ENCODE measurements around the gene BOLA2B.
"Not testable (repeated sequence)": the region's sequence is repeated elsewhere in the genome, so short reads cannot be mapped to it uniquely, and the experiment has no call there.

Gene BOLA2B

GRCh38 chr16:30193615-30194014, at the start of gene BOLA2B, which contains the start of gene SLX1A:
TSS of gene BOLA2B (minus strand) at chr16:30193666. CDS start at chr16:30193595, 71 bp downstream.
TSS of gene SLX1A (plus strand) at chr16:30193875. CDS start at chr16:30194085, 210 bp downstream.
- H3K9me3 ChIP-seq (ENCODE audit: control insufficient read depth in 2 of 2, low read length in 2 of 2); H3K27ac ChIP-seq (ENCODE audit: low read length); H3K4me1 ChIP-seq (ENCODE audit: control insufficient read depth, insufficient read depth, low read length); H3K27me3 ChIP-seq (ENCODE audit: control insufficient read depth in 1 of 2, insufficient read depth in 2 of 2, low read length in 2 of 2); H3K36me3 ChIP-seq (ENCODE audit: control insufficient read depth in 2 of 2, insufficient read depth in 2 of 2, low read length in 2 of 2); H3K9ac ChIP-seq (ENCODE audit: low read length in 2 of 2): not testable (repeated sequence)
- peak within 1 kb of the TSS in 1 of 2 donors; percentile 49 for H3K4me3 ChIP-seq (ENCODE audit: low read length in 2 of 2)

DNA sequence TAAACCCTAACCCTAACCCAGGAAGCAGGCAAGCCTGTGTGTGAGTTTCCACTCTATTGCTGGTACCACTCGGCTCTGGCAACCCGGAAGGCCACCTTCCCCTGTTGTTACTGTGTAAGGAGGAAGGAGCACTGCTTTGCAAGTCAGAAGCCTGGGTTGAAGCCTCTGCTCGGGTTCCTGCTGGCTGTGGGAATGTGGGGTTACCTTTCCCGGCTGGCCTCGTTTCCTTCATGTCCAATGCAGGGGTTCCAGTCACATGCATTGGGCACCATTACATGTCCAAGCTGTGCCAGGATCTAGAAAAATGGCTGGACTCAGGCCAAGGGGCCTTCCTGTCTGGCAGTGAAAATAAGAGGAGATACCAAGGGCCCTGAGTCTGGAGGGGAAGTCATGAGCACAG, 23.6 kb upstream of the BOLA2B start:
- not testable (repeated sequence) for H3K9ac ChIP-seq (ENCODE audit: low read length in 2 of 2); H3K27me3 ChIP-seq (ENCODE audit: control insufficient read depth in 1 of 2, insufficient read depth in 2 of 2, low read length in 2 of 2)

DNA sequence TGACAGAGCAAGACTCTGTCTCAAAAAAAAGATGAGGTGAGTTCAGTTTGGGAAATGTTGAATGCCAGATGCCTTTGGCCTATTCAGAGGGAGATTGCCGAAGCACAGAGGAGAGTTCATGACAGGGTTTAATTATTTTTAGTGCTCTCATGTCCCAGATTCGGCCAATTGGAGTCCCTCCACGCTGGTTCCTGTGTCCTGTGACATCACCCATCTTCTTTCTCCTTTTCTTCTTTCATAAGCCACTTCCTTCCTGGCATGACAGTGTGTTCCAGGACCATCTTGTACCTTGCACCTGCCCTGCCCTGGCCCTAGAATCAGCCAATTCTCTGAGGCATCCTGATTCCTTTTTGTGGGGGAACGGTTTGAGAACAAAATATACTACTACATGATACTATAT, 17.9 kb upstream of the BOLA2B start:
- H3K4me1 ChIP-seq (ENCODE audit: control insufficient read depth, insufficient read depth, low read length); H3K9me3 ChIP-seq (ENCODE audit: control insufficient read depth in 2 of 2, low read length in 2 of 2); H3K27me3 ChIP-seq (ENCODE audit: control insufficient read depth in 1 of 2, insufficient read depth in 2 of 2, low read length in 2 of 2); H3K27ac ChIP-seq (ENCODE audit: low read length); H3K4me3 ChIP-seq (ENCODE audit: low read length in 2 of 2); H3K9ac ChIP-seq (ENCODE audit: low read length in 2 of 2); H3K36me3 ChIP-seq (ENCODE audit: control insufficient read depth in 2 of 2, insufficient read depth in 2 of 2, low read length in 2 of 2): not testable (repeated sequence)

More for the DNA sequence above, 23.6 kb upstream of the BOLA2B start:
- H3K36me3 ChIP-seq (ENCODE audit: control insufficient read depth in 2 of 2, insufficient read depth in 2 of 2, low read length in 2 of 2); H3K9me3 ChIP-seq (ENCODE audit: control insufficient read depth in 2 of 2, low read length in 2 of 2); H3K4me3 ChIP-seq (ENCODE audit: low read length in 2 of 2); H3K4me1 ChIP-seq (ENCODE audit: control insufficient read depth, insufficient read depth, low read length); H3K27ac ChIP-seq (ENCODE audit: low read length): not testable (repeated sequence)

GRCh38 chr16:30209032-30209431, 15.6 kb upstream of the BOLA2B start:
- H3K9ac ChIP-seq (ENCODE audit: low read length in 2 of 2); H3K36me3 ChIP-seq (ENCODE audit: control insufficient read depth in 2 of 2, insufficient read depth in 2 of 2, low read length in 2 of 2); H3K27me3 ChIP-seq (ENCODE audit: control insufficient read depth in 1 of 2, insufficient read depth in 2 of 2, low read length in 2 of 2); H3K27ac ChIP-seq (ENCODE audit: low read length); H3K9me3 ChIP-seq (ENCODE audit: control insufficient read depth in 2 of 2, low read length in 2 of 2); H3K4me3 ChIP-seq (ENCODE audit: low read length in 2 of 2); H3K4me1 ChIP-seq (ENCODE audit: control insufficient read depth, insufficient read depth, low read length): not testable (repeated sequence)

- H3K9ac ChIP-seq (ENCODE audit: low read length in 2 of 2); H3K36me3 ChIP-seq (ENCODE audit: control insufficient read depth in 2 of 2, insufficient read depth in 2 of 2, low read length in 2 of 2); H3K4me3 ChIP-seq (ENCODE audit: low read length in 2 of 2); H3K27me3 ChIP-seq (ENCODE audit: control insufficient read depth in 1 of 2, insufficient read depth in 2 of 2, low read length in 2 of 2); H3K4me1 ChIP-seq (ENCODE audit: control insufficient read depth, insufficient read depth, low read length); H3K27ac ChIP-seq (ENCODE audit: low read length); H3K9me3 ChIP-seq (ENCODE audit: control insufficient read depth in 2 of 2, low read length in 2 of 2): not testable (repeated sequence)
Measured at GRCh38 chr16:30207063-30207704, 13.7 kb upstream of the BOLA2B start.

GRCh38 chr16:30206252-30206651, 12.8 kb upstream of the BOLA2B start:
- not testable (repeated sequence) for H3K9ac ChIP-seq (ENCODE audit: low read length in 2 of 2); H3K27me3 ChIP-seq (ENCODE audit: control insufficient read depth in 1 of 2, insufficient read depth in 2 of 2, low read length in 2 of 2); H3K4me1 ChIP-seq (ENCODE audit: control insufficient read depth, insufficient read depth, low read length); H3K36me3 ChIP-seq (ENCODE audit: control insufficient read depth in 2 of 2, insufficient read depth in 2 of 2, low read length in 2 of 2); H3K27ac ChIP-seq (ENCODE audit: low read length); H3K9me3 ChIP-seq (ENCODE audit: control insufficient read depth in 2 of 2, low read length in 2 of 2)
- H3K4me3 ChIP-seq (ENCODE audit: low read length in 2 of 2), result peak overlapping the region in 1 of 2 donors; percentile 64

GRCh38 chr16:30205541-30206236, 12.2 kb upstream of the BOLA2B start:
- not testable (repeated sequence) for H3K4me1 ChIP-seq (ENCODE audit: control insufficient read depth, insufficient read depth, low read length)

DNA sequence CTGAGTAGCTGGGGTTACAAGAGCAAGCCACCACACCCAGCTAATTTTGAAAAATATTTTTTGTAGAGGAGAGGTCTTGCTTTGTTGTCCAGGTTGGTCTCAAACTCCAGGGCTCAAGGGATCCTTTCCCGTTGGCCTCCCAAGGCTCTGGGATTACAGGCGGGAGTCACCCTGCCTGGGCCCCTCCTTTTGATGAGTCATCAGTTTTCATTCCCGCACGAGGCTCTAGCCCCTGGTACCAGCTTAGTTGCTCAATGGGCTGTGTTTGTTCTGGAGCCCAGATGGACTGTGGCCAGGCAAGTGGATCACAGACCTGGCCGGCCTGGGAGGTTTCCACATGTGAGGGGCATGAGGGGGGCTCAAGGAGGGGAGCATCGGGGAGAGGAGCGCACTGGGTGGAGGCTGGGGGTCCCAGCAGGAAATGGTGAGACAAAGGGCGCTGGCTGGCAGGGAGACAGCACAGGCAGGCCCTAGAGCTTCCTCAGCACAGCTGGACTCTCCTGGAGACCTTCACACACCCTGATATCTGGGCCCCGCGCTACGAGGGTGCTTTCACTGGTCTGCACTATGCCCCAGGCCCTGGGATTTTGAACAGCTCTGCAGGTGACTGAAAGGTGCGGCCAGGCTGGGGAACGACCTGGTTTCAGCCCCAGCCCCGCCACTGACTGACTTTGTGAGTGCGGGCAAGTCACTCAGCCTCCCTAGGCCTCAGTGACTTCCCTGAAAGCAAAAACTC, 6.3 kb upstream of the BOLA2B start:
- not testable (repeated sequence) for H3K4me3 ChIP-seq (ENCODE audit: low read length in 2 of 2); H3K9me3 ChIP-seq (ENCODE audit: control insufficient read depth in 2 of 2, low read length in 2 of 2); H3K4me1 ChIP-seq (ENCODE audit: control insufficient read depth, insufficient read depth, low read length); H3K27me3 ChIP-seq (ENCODE audit: control insufficient read depth in 1 of 2, insufficient read depth in 2 of 2, low read length in 2 of 2); H3K9ac ChIP-seq (ENCODE audit: low read length in 2 of 2); H3K27ac ChIP-seq (ENCODE audit: low read length); H3K36me3 ChIP-seq (ENCODE audit: control insufficient read depth in 2 of 2, insufficient read depth in 2 of 2, low read length in 2 of 2)

More at GRCh38 chr16:30205541-30206236, 12.2 kb upstream of the BOLA2B start:
- H3K9ac ChIP-seq (ENCODE audit: low read length in 2 of 2); H3K9me3 ChIP-seq (ENCODE audit: control insufficient read depth in 2 of 2, low read length in 2 of 2); H3K36me3 ChIP-seq (ENCODE audit: control insufficient read depth in 2 of 2, insufficient read depth in 2 of 2, low read length in 2 of 2); H3K27ac ChIP-seq (ENCODE audit: low read length); H3K27me3 ChIP-seq (ENCODE audit: control insufficient read depth in 1 of 2, insufficient read depth in 2 of 2, low read length in 2 of 2): not testable (repeated sequence)
- H3K4me3 ChIP-seq (ENCODE audit: low read length in 2 of 2), result peak overlapping the region in 1 of 2 donors; percentile 64

DNA sequence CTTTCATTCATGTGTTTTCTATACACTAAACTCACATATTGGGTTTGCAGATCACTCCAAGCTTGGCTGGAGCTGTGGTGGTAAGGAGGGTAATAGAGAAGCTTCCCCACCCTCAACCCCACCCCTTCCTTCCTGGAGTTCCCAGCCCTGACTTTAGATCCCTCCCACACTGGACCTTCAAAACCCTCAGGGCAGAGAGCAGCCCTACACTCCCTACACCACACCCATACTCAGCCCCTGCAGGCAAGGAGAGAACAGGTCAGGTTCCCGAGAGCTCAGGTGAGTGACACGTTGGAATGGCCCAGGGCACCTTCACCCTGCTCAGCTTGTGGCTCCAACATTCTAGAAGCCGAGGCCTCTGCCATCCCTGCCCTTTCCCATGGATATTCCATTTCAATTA, 5.6 kb upstream of the BOLA2B start, which contains the start of gene SULT1A3:
Gene SULT1A3 (plus strand): TSS at position 207 of the 400 bp plus-strand sequence. CDS start 1,474 bp downstream, outside the sequence.
- H3K27ac ChIP-seq (ENCODE audit: low read length); H3K9me3 ChIP-seq (ENCODE audit: control insufficient read depth in 2 of 2, low read length in 2 of 2); H3K27me3 ChIP-seq (ENCODE audit: control insufficient read depth in 1 of 2, insufficient read depth in 2 of 2, low read length in 2 of 2); H3K4me3 ChIP-seq (ENCODE audit: low read length in 2 of 2); H3K9ac ChIP-seq (ENCODE audit: low read length in 2 of 2); H3K4me1 ChIP-seq (ENCODE audit: control insufficient read depth, insufficient read depth, low read length); H3K36me3 ChIP-seq (ENCODE audit: control insufficient read depth in 2 of 2, insufficient read depth in 2 of 2, low read length in 2 of 2): not testable (repeated sequence)

DNA sequence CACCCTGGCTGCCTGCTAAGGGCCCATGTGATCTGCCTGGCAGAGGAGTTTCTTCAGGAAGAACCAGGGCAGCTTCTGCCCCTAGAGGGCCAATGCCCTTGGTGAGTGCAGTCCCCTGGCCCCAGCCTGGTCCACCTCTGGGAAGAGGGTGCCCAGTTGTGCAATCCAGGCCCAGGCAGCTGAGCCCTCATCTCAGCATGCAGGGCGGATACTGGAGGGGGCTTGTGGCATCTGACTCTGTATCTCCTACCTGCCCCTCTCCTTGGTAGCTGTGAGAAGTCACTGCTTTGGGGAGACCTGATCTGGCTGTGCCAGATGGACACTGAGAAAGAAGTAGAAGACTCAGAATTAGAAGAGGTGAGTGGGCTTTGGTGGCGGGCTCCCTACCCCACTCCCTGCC, 3.5 kb upstream of the BOLA2B start:
- not testable (repeated sequence) for H3K36me3 ChIP-seq (ENCODE audit: control insufficient read depth in 2 of 2, insufficient read depth in 2 of 2, low read length in 2 of 2); H3K4me3 ChIP-seq (ENCODE audit: low read length in 2 of 2); H3K9me3 ChIP-seq (ENCODE audit: control insufficient read depth in 2 of 2, low read length in 2 of 2); H3K27me3 ChIP-seq (ENCODE audit: control insufficient read depth in 1 of 2, insufficient read depth in 2 of 2, low read length in 2 of 2); H3K27ac ChIP-seq (ENCODE audit: low read length); H3K9ac ChIP-seq (ENCODE audit: low read length in 2 of 2); H3K4me1 ChIP-seq (ENCODE audit: control insufficient read depth, insufficient read depth, low read length)

Data from stomach smooth muscle (tissue), 2 donors.